ENCODE results near the gene MIEF2. TPM values are rescaled to one million over a fixed set of nuclear protein-coding genes. Genes with fewer than 3 reads are reported as not detected.

Gene MIEF2
- total and polyA plus RNA-seq, 2 donors (not counting 3 experiments of a cell fraction or from before 2014, with no cell fraction given): 8.3 to 22.7 TPM

GRCh38 chr17:18278867-18279266 lies 18.4 kb downstream of the MIEF2 start:
- Histone ChIP-seq H3K9me1 (replicated peaks; ENCODE audit: control insufficient read depth, extremely low read depth, insufficient read depth, low read length) (no peaks in the 10 kb centered on the region), H3K9ac (replicated peaks; ENCODE audit: extremely low read depth, insufficient read depth, low read length) (no peak overlapping the region), H3K36me3 (ENCODE audit: control insufficient read depth in 2 of 2, extremely low read depth in 1 of 2, insufficient read depth in 2 of 2, low read length in 2 of 2) (peaks cover 27 to 47% of the 10 kb centered on the region in 2 experiments), H3K79me2 (ENCODE audit: control insufficient read depth, insufficient read depth, low read length) (no peaks in the 10 kb centered on the region), H4K20me1 (replicated peaks; ENCODE audit: control insufficient read depth, extremely low read depth, insufficient read depth, low read length) (no peaks in the 10 kb centered on the region), H3K27ac (ENCODE audit: insufficient read depth, low read depth, low read length) (no peak overlapping the region), H3K4me3 (replicated peaks in 1 of 3; ENCODE audit: insufficient read depth in 1 of 3, low read depth in 1 of 3, low read length in 3 of 3) (no peak overlapping the region), H3K27me3 (ENCODE audit: control insufficient read depth in 2 of 2, insufficient read depth in 2 of 2, low read length in 2 of 2) (no peaks in the 10 kb centered on the region), H3K4me1 (ENCODE audit: control insufficient read depth, extremely low read depth, insufficient read depth, low read length) (no peaks in the 10 kb centered on the region), H3K9me3 (replicated peaks; ENCODE audit: control insufficient read depth, insufficient read depth, low read length) (no peaks in the 10 kb centered on the region), H3K4me2 (ENCODE audit: insufficient read depth, low read length) (no peak overlapping the region), H2AFZ (ENCODE audit: low read depth, low read length) (no peak overlapping the region)
- no peak for FAIRE-seq
- TF ChIP-seq MYC (IDR thresholded peaks at IDR 0.05; ENCODE audit: low read depth, low read length): no peak
- ChIA-PET POLR2A (interaction anchor here (0.6 kb wide), 1 partner anchor 13 kb away, joined by 3 read pairs; no protein-coding TSS in a partner anchor), CTCF (no interaction called here)
- BruUV-seq (replicated peaks): no TSS peak
- dilution Hi-C loops (cut with MboI; ENCODE audit: extremely low pct_ligation_motif_present, low sequenced_read_pairs): no loop called here
- no peak for DNase-seq (ENCODE audit: low read depth, low spot score)
- intact Hi-C loops (cut with micrococcal nuclease): no loop called here

- dilution Hi-C loops (cut with MboI; ENCODE audit: extremely low pct_ligation_motif_present, low sequenced_read_pairs) (no loop called here), intact Hi-C loops (cut with micrococcal nuclease) (no loop called here)
- no TSS peak for BruUV-seq (replicated peaks)
- no peaks in the 10 kb centered on the region for H3K9me3 ChIP-seq (replicated peaks; ENCODE audit: control insufficient read depth, insufficient read depth, low read length)
- H3K27me3 ChIP-seq (ENCODE audit: control insufficient read depth in 2 of 2, insufficient read depth in 2 of 2, low read length in 2 of 2): no peaks in the 10 kb centered on the region
- no peak overlapping the region for H3K4me2 ChIP-seq (ENCODE audit: insufficient read depth, low read length)
- ChIA-PET CTCF (no interaction called here), POLR2A (no interaction called here)
- H2AFZ ChIP-seq (ENCODE audit: low read depth, low read length): no peak overlapping the region
- H3K4me3 ChIP-seq (replicated peaks in 1 of 3; ENCODE audit: insufficient read depth in 1 of 3, low read depth in 1 of 3, low read length in 3 of 3): no peak overlapping the region
- H3K79me2 ChIP-seq (ENCODE audit: control insufficient read depth, insufficient read depth, low read length): no peaks in the 10 kb centered on the region
- H3K4me1 ChIP-seq (ENCODE audit: control insufficient read depth, extremely low read depth, insufficient read depth, low read length): no peaks in the 10 kb centered on the region
- no peak for FAIRE-seq
- TF ChIP-seq EZH2 (IDR thresholded peaks at IDR 0.05; ENCODE audit: borderline replicate concordance, low read depth, low read length, severe bottlenecking): no peak
- TF ChIP-seq POLR2A (IDR thresholded peaks at IDR 0.05; ENCODE audit: low read depth, low read length): no peak
- TF ChIP-seq MYC (IDR thresholded peaks at IDR 0.05; ENCODE audit: low read depth, low read length): no peak
- no peak for TF ChIP-seq CTCF (IDR thresholded peaks at IDR 0.05; ENCODE audit: extremely low read depth in 1 of 2, insufficient read depth in 1 of 2, low read depth in 1 of 2, low read length in 2 of 2)
- TF ChIP-seq FOS (IDR thresholded peaks at IDR 0.05; ENCODE audit: borderline replicate concordance, insufficient read depth, low read length): no peak
- TF ChIP-seq POLR2AphosphoS5 (IDR thresholded peaks at IDR 0.05; ENCODE audit: insufficient read depth, low read depth, low read length): no peak
- TF ChIP-seq JUN (IDR thresholded peaks at IDR 0.05; ENCODE audit: borderline replicate concordance, insufficient read depth, insufficient read length, low read depth): no peak
- TF ChIP-seq GATA2 (IDR thresholded peaks at IDR 0.05; ENCODE audit: insufficient read depth, insufficient read length, low read depth, low read length): no peak
- TF ChIP-seq MAX (IDR thresholded peaks at IDR 0.05; ENCODE audit: insufficient read depth, insufficient read length): no peak
- H3K36me3 ChIP-seq (ENCODE audit: control insufficient read depth in 2 of 2, extremely low read depth in 1 of 2, insufficient read depth in 2 of 2, low read length in 2 of 2): peaks cover 32 to 51% of the 10 kb centered on the region in 2 experiments
- H4K20me1 ChIP-seq (replicated peaks; ENCODE audit: control insufficient read depth, extremely low read depth, insufficient read depth, low read length): no peaks in the 10 kb centered on the region
- H3K27ac ChIP-seq (ENCODE audit: insufficient read depth, low read depth, low read length): no peak overlapping the region
- no peak for DNase-seq (ENCODE audit: low read depth, low spot score)
- H3K9me1 ChIP-seq (replicated peaks; ENCODE audit: control insufficient read depth, extremely low read depth, insufficient read depth, low read length): no peaks in the 10 kb centered on the region
- H3K9ac ChIP-seq (replicated peaks; ENCODE audit: extremely low read depth, insufficient read depth, low read length): no peak overlapping the region
Measured at GRCh38 chr17:18280249-18280648, 19.8 kb downstream of the MIEF2 start.
